Measurements from ENCODE around the gene VNN1.

DNA sequence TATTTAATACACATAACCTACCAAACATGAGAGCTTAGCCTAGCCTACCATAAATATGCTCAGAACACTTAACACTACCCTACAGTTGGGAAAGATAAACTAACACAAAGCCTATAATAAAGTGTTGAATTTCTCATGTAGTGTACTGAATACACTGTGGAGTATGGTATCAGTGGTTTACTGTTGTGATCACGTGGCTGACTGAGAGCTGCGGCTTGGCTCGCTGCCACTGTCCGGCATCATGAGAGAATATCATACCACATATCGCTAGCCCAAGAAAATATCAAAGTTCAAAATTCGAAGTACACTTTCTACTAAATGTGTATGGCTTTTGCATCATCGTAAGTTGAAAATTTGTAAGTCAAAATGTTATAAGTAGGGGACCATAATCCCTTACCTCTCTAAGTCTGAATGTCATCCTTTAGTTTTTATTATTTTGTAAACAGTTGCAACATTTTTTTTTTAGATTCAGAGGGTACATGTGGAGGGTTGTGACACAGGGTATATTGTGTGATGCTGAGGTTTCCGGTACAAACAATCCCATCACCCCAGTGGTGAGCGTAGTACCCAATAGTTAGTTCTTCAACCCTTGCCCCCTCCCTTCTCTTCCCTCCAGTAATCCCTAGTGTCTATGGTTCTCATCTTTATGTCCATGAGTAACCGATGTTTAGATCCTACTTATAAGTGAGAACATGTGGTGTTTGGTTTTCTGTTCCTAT is 40.3 kb downstream of the VNN1 start:
- TF ChIP-seq, protein P1, sequence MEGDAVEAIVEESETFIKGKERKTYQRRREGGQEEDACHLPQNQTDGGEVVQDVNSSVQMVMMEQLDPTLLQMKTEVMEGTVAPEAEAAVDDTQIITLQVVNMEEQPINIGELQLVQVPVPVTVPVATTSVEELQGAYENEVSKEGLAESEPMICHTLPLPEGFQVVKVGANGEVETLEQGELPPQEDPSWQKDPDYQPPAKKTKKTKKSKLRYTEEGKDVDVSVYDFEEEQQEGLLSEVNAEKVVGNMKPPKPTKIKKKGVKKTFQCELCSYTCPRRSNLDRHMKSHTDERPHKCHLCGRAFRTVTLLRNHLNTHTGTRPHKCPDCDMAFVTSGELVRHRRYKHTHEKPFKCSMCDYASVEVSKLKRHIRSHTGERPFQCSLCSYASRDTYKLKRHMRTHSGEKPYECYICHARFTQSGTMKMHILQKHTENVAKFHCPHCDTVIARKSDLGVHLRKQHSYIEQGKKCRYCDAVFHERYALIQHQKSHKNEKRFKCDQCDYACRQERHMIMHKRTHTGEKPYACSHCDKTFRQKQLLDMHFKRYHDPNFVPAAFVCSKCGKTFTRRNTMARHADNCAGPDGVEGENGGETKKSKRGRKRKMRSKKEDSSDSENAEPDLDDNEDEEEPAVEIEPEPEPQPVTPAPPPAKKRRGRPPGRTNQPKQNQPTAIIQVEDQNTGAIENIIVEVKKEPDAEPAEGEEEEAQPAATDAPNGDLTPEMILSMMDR (IDR thresholded peaks at IDR 0.05), result no peak
- TF ChIP-seq POLR2A (IDR thresholded peaks at IDR 0.05), result no peak
